Measurements from ENCODE around the gene GSPT1. TPM values are rescaled to one million over a fixed set of nuclear protein-coding genes. Genes with fewer than 3 reads are reported as not detected.
A peak's percentile ranks its signal among the peaks of the same experiment; 100 is the strongest.
"Not testable (repeated sequence)": the region's sequence is repeated elsewhere in the genome, so short reads cannot be mapped to it uniquely, and the experiment has no call there.

The GSPT1 gene
- total RNA-seq (ENCODE audit: low replicate concordance): 106 and 126 TPM in 2 replicates

DNA sequence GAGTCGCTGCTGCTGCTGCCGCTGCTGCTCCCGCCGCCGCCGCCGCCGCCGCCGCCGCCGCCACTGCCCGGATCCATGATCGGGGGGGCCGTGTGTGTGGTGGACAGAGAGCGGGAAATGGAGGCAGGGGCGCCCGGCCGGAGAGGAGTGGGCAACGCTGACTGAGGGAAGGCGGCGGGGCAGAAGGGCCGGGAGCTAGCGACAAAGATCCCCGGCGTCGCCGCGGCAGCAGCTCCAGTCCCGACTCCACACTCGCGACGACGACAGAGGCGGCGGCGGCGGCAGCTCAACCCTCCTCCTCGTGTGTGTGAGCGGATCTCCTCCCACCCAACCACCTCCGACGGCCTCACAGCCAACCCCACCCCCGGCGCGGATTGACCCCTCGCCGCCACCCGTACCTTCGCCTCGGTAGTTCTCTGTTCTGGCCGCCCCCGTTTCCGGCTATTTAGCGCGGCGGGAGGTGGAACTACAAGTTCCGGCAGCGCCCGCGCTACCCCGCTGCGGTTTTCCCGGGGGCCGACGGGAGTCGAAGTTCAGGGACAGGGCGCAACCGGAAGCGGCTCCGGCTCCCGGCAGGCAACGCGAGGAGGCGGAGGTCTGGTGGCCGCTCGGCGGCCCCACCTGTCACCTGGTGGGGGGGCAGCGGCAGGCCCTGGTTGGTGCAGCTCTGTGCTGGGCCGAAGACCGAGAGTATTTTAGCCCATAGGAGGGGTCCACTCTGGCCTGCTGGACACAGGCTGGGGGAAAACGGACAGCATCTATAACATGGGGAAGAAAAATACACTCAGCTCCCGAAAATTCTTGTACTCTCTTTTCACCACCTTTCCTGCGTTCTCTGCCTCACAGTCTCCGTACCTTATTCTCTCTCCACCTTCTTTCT lies at the start of gene GSPT1:
Gene GSPT1, minus strand, starts transcription at position 313 of the 880 bp plus-strand sequence. Its CDS starts 236 bp downstream, at position 77.
- TF ChIP-seq, protein P1, sequence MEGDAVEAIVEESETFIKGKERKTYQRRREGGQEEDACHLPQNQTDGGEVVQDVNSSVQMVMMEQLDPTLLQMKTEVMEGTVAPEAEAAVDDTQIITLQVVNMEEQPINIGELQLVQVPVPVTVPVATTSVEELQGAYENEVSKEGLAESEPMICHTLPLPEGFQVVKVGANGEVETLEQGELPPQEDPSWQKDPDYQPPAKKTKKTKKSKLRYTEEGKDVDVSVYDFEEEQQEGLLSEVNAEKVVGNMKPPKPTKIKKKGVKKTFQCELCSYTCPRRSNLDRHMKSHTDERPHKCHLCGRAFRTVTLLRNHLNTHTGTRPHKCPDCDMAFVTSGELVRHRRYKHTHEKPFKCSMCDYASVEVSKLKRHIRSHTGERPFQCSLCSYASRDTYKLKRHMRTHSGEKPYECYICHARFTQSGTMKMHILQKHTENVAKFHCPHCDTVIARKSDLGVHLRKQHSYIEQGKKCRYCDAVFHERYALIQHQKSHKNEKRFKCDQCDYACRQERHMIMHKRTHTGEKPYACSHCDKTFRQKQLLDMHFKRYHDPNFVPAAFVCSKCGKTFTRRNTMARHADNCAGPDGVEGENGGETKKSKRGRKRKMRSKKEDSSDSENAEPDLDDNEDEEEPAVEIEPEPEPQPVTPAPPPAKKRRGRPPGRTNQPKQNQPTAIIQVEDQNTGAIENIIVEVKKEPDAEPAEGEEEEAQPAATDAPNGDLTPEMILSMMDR (IDR thresholded peaks at IDR 0.05; ENCODE audit: insufficient read depth, low read length): no peak

DNA sequence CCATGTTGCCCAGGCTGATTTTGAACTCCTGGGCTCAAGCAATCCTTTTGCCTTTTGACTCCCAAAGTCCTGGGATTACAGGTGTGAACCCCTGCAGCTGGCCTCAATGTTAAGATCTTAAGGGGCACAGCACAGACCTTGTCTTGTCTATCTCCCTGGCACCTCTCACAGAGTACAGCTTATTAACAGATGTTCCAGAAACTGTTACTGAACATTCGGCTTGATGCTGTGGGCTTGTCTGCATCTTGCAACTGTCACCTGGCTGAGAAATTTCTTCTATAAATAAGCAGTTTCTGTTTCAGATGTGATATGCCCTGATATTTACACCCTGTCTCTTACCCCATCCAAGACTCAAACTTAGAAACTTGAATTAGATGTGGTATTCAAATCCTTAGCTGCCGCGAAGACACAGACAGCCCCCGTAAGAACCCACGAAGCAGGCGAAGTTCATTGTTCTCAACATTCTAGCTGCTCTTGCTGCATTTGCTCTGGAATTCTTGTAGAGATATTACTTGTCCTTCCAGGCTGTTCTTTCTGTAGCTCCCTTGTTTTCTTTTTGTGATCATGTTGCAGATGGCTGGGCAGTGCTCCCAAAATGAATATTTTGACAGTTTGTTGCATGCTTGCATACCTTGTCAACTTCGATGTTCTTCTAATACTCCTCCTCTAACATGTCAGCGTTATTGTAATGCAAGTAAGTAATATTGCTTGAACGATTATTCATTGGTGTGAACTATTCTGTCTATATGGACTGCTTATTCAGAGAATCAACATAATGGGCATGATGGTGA lies 49.2 kb upstream of the GSPT1 start, which contains the start of gene TNFRSF17:
Gene TNFRSF17, plus strand, starts transcription at position 450 of the 791 bp plus-strand sequence. Its CDS starts 115 bp downstream, at position 565.
- no peak for DNase-seq (ENCODE audit: low read depth)
- H3K4me3 ChIP-seq (ENCODE audit: low read depth, low read length): no peak within 1 kb of the TSS
- TF ChIP-seq, protein P1 (IDR thresholded peaks at IDR 0.05; ENCODE audit: insufficient read depth, low read length): no peak

More for the DNA sequence above, at the start of gene GSPT1:
- H3K4me3 ChIP-seq (ENCODE audit: low read depth, low read length): peak within 1 kb of the TSS; percentile 78
- DNase-seq (ENCODE audit: low read depth): peak; percentile 97

DNA sequence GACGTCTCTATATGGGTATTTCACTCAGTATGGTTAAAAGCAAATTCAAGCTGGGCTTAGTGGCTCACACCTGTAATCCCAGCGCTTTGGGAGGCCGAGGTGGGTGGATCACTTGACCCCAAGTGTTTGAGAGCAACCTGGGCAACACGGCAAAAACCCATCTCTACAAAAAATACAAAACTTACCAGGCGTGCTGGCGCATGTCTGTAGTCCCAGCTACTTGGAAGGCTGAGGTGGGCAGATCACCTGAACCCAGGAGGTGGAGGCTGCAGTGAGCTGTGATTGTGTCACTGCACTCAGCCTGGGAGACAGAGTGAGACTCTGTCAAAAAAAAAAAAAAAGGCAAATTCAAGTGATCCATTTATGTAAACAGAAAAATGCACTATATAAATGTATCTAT lies 48.0 kb upstream of the GSPT1 start:
- DNase-seq (ENCODE audit: low read depth): no peak
- TF ChIP-seq, protein P1 (IDR thresholded peaks at IDR 0.05; ENCODE audit: insufficient read depth, low read length): no peak
- H3K4me3 ChIP-seq (ENCODE audit: low read depth, low read length): no peak overlapping the region

- not testable (repeated sequence) for H3K4me3 ChIP-seq (ENCODE audit: low read depth, low read length); DNase-seq (ENCODE audit: low read depth)
Measured at GRCh38 chr16:11962978-11963377, 47.2 kb upstream of the GSPT1 start.

DNA sequence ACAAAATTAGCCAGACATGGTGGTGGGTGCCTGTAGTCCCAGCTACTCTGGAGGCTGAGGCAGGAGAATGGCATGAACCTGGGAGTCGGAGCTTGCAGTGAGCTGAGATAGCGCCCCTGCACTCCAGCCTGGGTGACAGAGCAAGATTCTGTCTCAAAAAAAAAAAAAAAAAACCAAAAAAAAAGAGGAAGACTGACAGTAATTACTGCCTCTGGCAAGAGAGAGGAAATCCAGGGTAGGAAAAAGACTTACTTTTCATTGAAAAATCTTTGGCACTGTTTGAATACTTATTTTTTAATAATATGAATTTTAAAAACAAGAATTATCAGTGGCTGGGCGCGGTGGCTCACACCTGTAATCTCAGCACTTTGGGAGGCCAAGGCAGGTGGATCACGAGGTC lies 46.7 kb upstream of the GSPT1 start:
- H3K4me3 ChIP-seq (ENCODE audit: low read depth, low read length); DNase-seq (ENCODE audit: low read depth): not testable (repeated sequence)

DNA sequence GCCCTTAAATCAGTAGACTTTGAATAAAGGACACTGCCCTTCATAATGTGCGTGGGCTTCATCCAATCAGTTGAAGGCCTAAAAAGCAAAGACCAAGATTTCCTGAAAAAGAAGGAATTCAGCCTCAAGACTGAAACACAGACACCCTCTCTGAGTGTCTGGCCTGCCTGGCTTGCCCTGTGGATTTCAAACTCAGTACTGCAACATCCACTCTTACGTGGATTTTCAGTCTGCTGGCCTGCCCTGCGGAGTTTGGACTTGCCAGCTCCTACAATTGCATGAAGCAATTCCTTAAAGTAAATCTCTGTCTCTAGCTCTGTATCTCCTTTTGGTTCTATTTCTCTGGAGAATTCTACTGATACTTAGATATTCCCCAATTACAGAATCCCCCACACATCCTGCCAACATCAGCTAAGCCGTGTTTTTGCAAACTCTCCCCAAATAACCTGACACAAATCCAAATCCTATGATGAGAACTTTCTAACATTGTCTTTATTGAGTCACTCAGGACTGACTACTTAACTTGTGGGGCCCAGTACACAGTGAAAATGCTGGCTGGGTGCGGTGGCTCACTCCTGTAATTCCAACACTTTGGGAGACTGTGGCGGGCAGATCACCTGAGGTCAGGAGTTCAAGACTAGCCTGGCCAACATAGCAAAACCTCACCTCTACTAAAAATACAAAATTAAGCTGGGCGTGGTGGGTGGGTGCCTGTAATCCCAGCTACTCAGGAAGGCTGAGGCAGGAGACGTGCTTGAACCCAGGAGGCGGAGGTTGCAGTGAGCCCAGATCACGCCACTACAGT lies 42.0 kb upstream of the GSPT1 start:
- DNase-seq (ENCODE audit: low read depth): peak; percentile 51
- no peak overlapping the region for H3K4me3 ChIP-seq (ENCODE audit: low read depth, low read length)
- TF ChIP-seq, protein P1 (IDR thresholded peaks at IDR 0.05; ENCODE audit: insufficient read depth, low read length): no peak

GRCh38 chr16:11956558-11956957 lies 40.8 kb upstream of the GSPT1 start:
- TF ChIP-seq, protein P1 (IDR thresholded peaks at IDR 0.05; ENCODE audit: insufficient read depth, low read length): no peak
- H3K4me3 ChIP-seq (ENCODE audit: low read depth, low read length): no peak overlapping the region
- DNase-seq (ENCODE audit: low read depth): no peak

Measured in fibroblast of the aortic adventitia (primary cell).